ENCODE data around the gene BBS9.

- TF ChIP-seq CTCF (IDR thresholded peaks at IDR 0.05; ENCODE audit: poor library complexity, severe bottlenecking) (no peak), REST (IDR thresholded peaks at IDR 0.05; ENCODE audit: borderline replicate concordance) (no peak), TAF1 (IDR thresholded peaks at IDR 0.05; ENCODE audit: low read depth) (no peak), EP300 (conservative IDR thresholded peaks at IDR 0.05; ENCODE audit: poor library complexity, severe bottlenecking) (no peak), EZH2 (IDR thresholded peaks at IDR 0.05; ENCODE audit: borderline replicate concordance, insufficient read depth, low read length, poor library complexity, severe bottlenecking) (no peak), POLR2AphosphoS5 (IDR thresholded peaks at IDR 0.05) (no peak), RAD21 (conservative IDR thresholded peaks at IDR 0.05) (no peak)
Observed at GRCh38 chr7:33393770-33394169, 264.4 kb downstream of the BBS9 start.

Data from neural cell (in vitro differentiated cells).